ENCODE data around the gene LHX8.

Gene LHX8

DNA sequence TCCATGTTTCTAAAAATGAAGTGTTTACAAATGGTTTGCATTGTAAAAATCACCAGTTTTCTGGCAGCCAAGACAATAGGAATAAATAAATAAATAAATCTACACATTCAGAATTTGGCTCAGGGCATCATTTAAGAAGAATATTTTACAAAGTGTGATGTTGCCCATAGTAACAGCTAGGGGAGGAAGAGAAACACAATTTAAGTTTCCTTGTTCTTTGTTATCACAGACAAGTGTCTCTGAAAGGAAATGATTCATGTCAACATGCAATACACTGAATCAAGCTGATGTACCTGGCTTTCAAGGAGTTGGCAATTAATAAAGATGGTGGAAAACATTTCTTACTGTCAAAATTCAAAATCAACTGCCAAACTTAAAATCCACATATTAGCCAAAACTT, 74.7 kb downstream of the LHX8 start:
- no peak for DNase-seq

Data from amniotic stem cell (primary cell).